Measurements from ENCODE around the gene SELENOO. TPM values are rescaled to one million over a fixed set of nuclear protein-coding genes. Genes with fewer than 3 reads are reported as not detected.

Gene SELENOO
- total RNA-seq, 1 experiment from 2014 or later, result 21.9 TPM

DNA sequence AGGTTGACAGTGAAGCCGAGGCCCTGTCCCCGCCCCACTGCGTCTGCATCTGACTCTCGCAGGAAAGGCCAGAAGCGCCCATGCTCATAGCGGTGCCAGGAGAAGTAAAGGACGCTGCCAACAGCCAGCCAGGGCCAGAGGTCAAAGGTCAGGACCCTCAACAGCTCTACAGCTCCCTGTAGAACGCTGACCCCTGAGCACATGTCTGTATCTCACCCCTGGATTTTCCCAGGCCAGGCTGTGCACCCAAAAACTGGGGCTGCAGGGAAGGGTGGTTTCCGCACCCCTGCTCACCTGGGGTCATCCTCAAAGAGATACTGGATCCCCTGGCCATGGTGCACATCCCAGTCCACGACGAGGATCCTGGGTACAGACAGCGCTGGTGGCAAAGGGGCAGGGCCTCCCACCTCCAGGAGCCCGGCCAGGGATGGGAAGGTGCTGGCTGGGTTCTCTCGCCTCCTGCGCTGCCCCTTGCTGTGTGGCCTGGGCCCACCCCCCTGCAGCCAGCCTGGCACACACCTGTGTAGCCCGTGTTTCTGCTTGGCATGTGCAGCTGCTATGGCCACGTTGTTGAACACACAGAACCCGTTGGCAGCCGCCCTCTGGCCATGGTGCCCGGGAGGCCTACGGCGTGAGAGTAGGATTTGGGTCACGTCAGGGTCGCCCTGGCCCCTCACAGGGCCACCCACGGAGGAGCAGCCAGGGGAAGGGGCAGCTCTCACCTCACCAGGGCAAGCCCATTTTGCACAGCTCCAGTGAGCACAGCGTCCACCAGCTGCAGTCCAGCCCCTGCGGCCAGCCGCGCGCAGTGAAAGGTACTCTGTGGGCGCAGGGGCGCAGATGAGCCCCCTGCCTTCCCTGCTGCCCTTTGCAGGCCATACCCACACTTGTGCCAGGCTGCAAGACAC, 48.8 kb downstream of the SELENOO start:
- no TSS peak for BruUV-seq (replicated peaks)
- ChIA-PET CTCF (interaction anchor here (0.6 to 3.9 kb wide), 4 partner anchors 11 to 91 kb away, joined by 3 to 27 read pairs (median 4); no protein-coding TSS in a partner anchor), POLR2A (interaction anchor here (1.9 to 3.5 kb wide), 2 partner anchors 56 to 92 kb away, joined by 13 to 26 read pairs; no protein-coding TSS in a partner anchor)
- no peak for TF ChIP-seq CTCF (IDR thresholded peaks at IDR 0.05; ENCODE audit: unreplicated experiment)
- H3K27me3 Mint-ChIP-seq (ENCODE audit: insufficient read depth, unreplicated experiment), result no peaks in the 10 kb centered on the region
- H3K4me1 Mint-ChIP-seq (ENCODE audit: insufficient read depth, unreplicated experiment), result peaks cover 6% of the 10 kb centered on the region
- peak overlapping the region; percentile 72 for H3K4me3 Mint-ChIP-seq (ENCODE audit: unreplicated experiment)
- H3K36me3 Mint-ChIP-seq (ENCODE audit: insufficient read depth, unreplicated experiment), result peaks cover 26% of the 10 kb centered on the region
- intact Hi-C loops (cut with micrococcal nuclease), result loop anchor here (5.0 kb wide), 2 partner anchors 248 to 373 kb away; no protein-coding TSS in a partner anchor
- no peak overlapping the region for H3K27ac Mint-ChIP-seq (ENCODE audit: low read depth, unreplicated experiment)
- H3K9me3 Mint-ChIP-seq (ENCODE audit: unreplicated experiment), result no peaks in the 10 kb centered on the region
- DNase-seq (ENCODE audit: unreplicated experiment), result no peak

GRCh38 chr22:50250249-50250554, 49.4 kb downstream of the SELENOO start:
- Mint-ChIP-seq H3K4me3 (ENCODE audit: unreplicated experiment) (peak overlapping the region; percentile 72), H3K27me3 (ENCODE audit: insufficient read depth, unreplicated experiment) (no peaks in the 10 kb centered on the region), H3K9me3 (ENCODE audit: unreplicated experiment) (no peaks in the 10 kb centered on the region), H3K36me3 (ENCODE audit: insufficient read depth, unreplicated experiment) (peaks cover 22% of the 10 kb centered on the region), H3K27ac (ENCODE audit: low read depth, unreplicated experiment) (no peak overlapping the region), H3K4me1 (ENCODE audit: insufficient read depth, unreplicated experiment) (peaks cover under 1% of the 10 kb centered on the region)
- POLR2A ChIA-PET, result interaction anchor here (0.9 to 3.5 kb wide), 6 partner anchors 8 to 371 kb away, joined by 3 to 26 read pairs (median 6); no protein-coding TSS in a partner anchor
- TF ChIP-seq CTCF (IDR thresholded peaks at IDR 0.05; ENCODE audit: unreplicated experiment), result no peak
- CTCF ChIA-PET, result interaction anchor here (0.9 to 3.9 kb wide), 5 partner anchors 9 to 91 kb away, joined by 3 to 34 read pairs (median 4); no protein-coding TSS in a partner anchor
- intact Hi-C loops (cut with micrococcal nuclease), result loop anchor here (5.0 kb wide), 2 partner anchors 247 to 372 kb away; no protein-coding TSS in a partner anchor
- no peak for DNase-seq (ENCODE audit: unreplicated experiment)
- no TSS peak for BruUV-seq (replicated peaks)

- H3K4me3 Mint-ChIP-seq (ENCODE audit: unreplicated experiment), result peak within 1 kb of the TSS; percentile 72
- DNase-seq (ENCODE audit: unreplicated experiment), result peak; percentile 68
- ChIA-PET POLR2A (interaction anchor here (0.7 to 3.5 kb wide), 16 partner anchors 8 to 371 kb away, joined by 3 to 26 read pairs (median 5); partner anchors contain the start of genes DENND6B, MAPK11, MAPK12 and PLXNB2), CTCF (interaction anchor here (0.6 to 3.9 kb wide), 19 partner anchors 9 to 247 kb away, joined by 3 to 34 read pairs (median 6); partner anchors contain the start of gene MAPK11)
- H3K9me3 Mint-ChIP-seq (ENCODE audit: unreplicated experiment), result no peaks in the 10 kb centered on the region
- H3K27me3 Mint-ChIP-seq (ENCODE audit: insufficient read depth, unreplicated experiment), result no peaks in the 10 kb centered on the region
- H3K36me3 Mint-ChIP-seq (ENCODE audit: insufficient read depth, unreplicated experiment), result peaks cover 21% of the 10 kb centered on the region
- no peak for TF ChIP-seq CTCF (IDR thresholded peaks at IDR 0.05; ENCODE audit: unreplicated experiment)
- no peaks in the 10 kb centered on the region for H3K4me1 Mint-ChIP-seq (ENCODE audit: insufficient read depth, unreplicated experiment)
- H3K27ac Mint-ChIP-seq (ENCODE audit: low read depth, unreplicated experiment), result no peak within 1 kb of the TSS
- intact Hi-C loops (cut with micrococcal nuclease), result loop anchor here (5.0 kb wide), 2 partner anchors 246 to 371 kb away; no protein-coding TSS in a partner anchor
- no TSS peak for BruUV-seq (replicated peaks)
Observed at GRCh38 chr22:50250555-50251476, 50.0 kb downstream of the SELENOO start, which contains the start of gene HDAC10. Gene HDAC10 (minus strand): TSS chr22:50251265. CDS start chr22:50251032, 233 bp downstream.
